HCT116 (cell line): ENCODE measurements around the gene UBXN10. TPM values are rescaled to one million over a fixed set of nuclear protein-coding genes. Genes with fewer than 3 reads are reported as not detected.

Source experiments
- ATAC-seq: fragments of 200-7000 bp; cut with Tn5 transposase; 2 replicates; pipeline ENCODE4 v1.9.1; 2020; ENCODE audit warnings: mild to moderate bottlenecking, moderate library complexity
- Bru-seq: library from RNA; stranded (reverse); fragments of 400-500 nt; gene quantifications from one replicate; lab custom pipeline; 2021; lab: Mats Ljungman, UMichigan
- BruChase-seq, 2 experiments: library from RNA; stranded (reverse); fragments of 400-500 nt; gene quantifications; one replicate each; lab custom pipeline; 2021; lab: Mats Ljungman, UMichigan
- BruUV-seq: library from RNA; stranded (reverse); fragments of 400-500 nt; replicated peaks from 2 replicates; lab custom pipeline; 2021; lab: Mats Ljungman, UMichigan
- CTCF ChIA-PET: fragments of 300-600 bp; sonication (Branson Sonifier 250); formaldehyde crosslinking; loops from one replicate; lab custom pipeline; 2021; ENCODE audit warnings: antibody characterized with exemption; lab: Charles Lee
- POLR2A ChIA-PET: fragments of 300-600, 350-600 bp; sonication (Branson Sonifier 250); formaldehyde crosslinking; loops from one replicate; lab custom pipeline; 2021; ENCODE audit warnings: antibody characterized with exemption; lab: Charles Lee
- RAD21 ChIA-PET, 2 experiments: fragments of 300-600 bp; sonication (Branson Sonifier 250); formaldehyde crosslinking; loops; one replicate each; lab custom pipeline; 2023; ENCODE audit warnings: low total read pairs in 2 of 2; ENCODE audit not compliant: uncharacterized antibody in 2 of 2, unreplicated experiment in 2 of 2, low non-redundant PET in 1 of 2; lab: Charles Lee
- DNase-seq: peaks from one replicate; pipeline ENCODE4 v3.0.0-alpha.2; 2010; ENCODE audit warnings: low read depth, low spot score
- H2AFZ ChIP-seq: fragments of 200-600 bp; shearing (Covaris generic), sonication (generic); 2 replicates; pipeline ENCODE4 v1.6.1; 2017; ENCODE audit warnings: low read depth, mixed run types, mixed read lengths, antibody characterized with exemption, low read length; ENCODE audit not compliant: poor library complexity, severe bottlenecking
- H3K27ac ChIP-seq: 2 replicates; pipeline ENCODE4 v1.5.1; 2012; ENCODE audit warnings: low read depth, low read length
- H3K27me3 ChIP-seq: fragments of 200-600 bp; sonication (generic); 2 replicates; pipeline ENCODE4 v1.6.1; 2016; ENCODE audit warnings: mixed run types, low read length, mixed read lengths; ENCODE audit not compliant: insufficient read depth
- H3K36me3 ChIP-seq, 2 experiments: fragments of 200-500 bp in 1 of 2; fragments of 200-600 bp in 1 of 2; sonication (Bioruptor generic) in 1 of 2; sonication (generic) in 1 of 2; 2 replicates each; pipeline versions ENCODE4 v1.5.1 to v1.6.1; 2014 to 2016; ENCODE audit warnings: low read length in 2 of 2, inconsistent platforms in 1 of 2, mixed read lengths in 1 of 2, mixed run types in 1 of 2; ENCODE audit not compliant: insufficient read depth in 2 of 2, control insufficient read depth in 1 of 2
- H3K4me1 ChIP-seq, 2 experiments: fragments of 200-600 bp in 1 of 2; sonication (generic) in 1 of 2; 2 replicates each; pipeline versions ENCODE4 v1.5.1 to v1.6.1; 2012 to 2017; ENCODE audit warnings: low read length in 2 of 2, inconsistent platforms in 1 of 2, mild to moderate bottlenecking in 1 of 2, mixed read lengths in 1 of 2, mixed run types in 1 of 2, moderate library complexity in 1 of 2; ENCODE audit not compliant: insufficient read depth in 2 of 2, control insufficient read depth in 1 of 2
- H3K4me2 ChIP-seq: fragments of 200-600 bp; sonication (generic); 2 replicates; pipeline ENCODE4 v1.6.1; 2017; ENCODE audit warnings: mixed run types, low read length, mixed read lengths
- H3K4me3 ChIP-seq, 2 experiments: fragments of 200-600 bp in 1 of 2; sonication (generic) in 1 of 2; replicated peaks in 1 of 2; 2 replicates each; pipeline ENCODE4 v1.5.1; 2011 to 2016; ENCODE audit warnings: low read length in 2 of 2, control low read depth in 1 of 2, low read depth in 1 of 2, mild to moderate bottlenecking in 1 of 2, mixed read lengths in 1 of 2, mixed run types in 1 of 2
- H3K79me2 ChIP-seq: fragments of 200-600 bp; sonication (generic); 2 replicates; pipeline ENCODE4 v1.6.1; 2017; ENCODE audit warnings: mild to moderate bottlenecking, mixed run types, low read length, moderate library complexity, mixed read lengths; ENCODE audit not compliant: insufficient read depth
- H3K9ac ChIP-seq: fragments of 200-600 bp; sonication (generic); 2 replicates; pipeline ENCODE4 v1.6.1; 2016; ENCODE audit warnings: low read length, mixed read lengths
- H3K9me2 ChIP-seq: fragments of 200-600 bp; sonication (generic), shearing (Covaris generic); 2 replicates; pipeline ENCODE4 v1.6.1; 2017; ENCODE audit warnings: mixed run types, mild to moderate bottlenecking, moderate library complexity; ENCODE audit not compliant: insufficient read depth
- H3K9me3 ChIP-seq, 2 experiments: fragments of 200-500 bp in 1 of 2; fragments of 200-600 bp in 1 of 2; sonication (Bioruptor generic) in 1 of 2; sonication (generic) in 1 of 2; 2 replicates each; pipeline ENCODE4 v1.6.1; 2014 to 2017; ENCODE audit warnings: low read length in 2 of 2, mixed read lengths in 2 of 2, inconsistent platforms in 1 of 2, low read depth in 1 of 2, mild to moderate bottlenecking in 1 of 2, mixed run types in 1 of 2, moderate library complexity in 1 of 2; ENCODE audit not compliant: control insufficient read depth in 1 of 2, insufficient read depth in 1 of 2
- H4K20me1 ChIP-seq: fragments of 200-600 bp; sonication (generic), shearing (Covaris generic); 2 replicates; pipeline ENCODE4 v1.6.1; 2017; ENCODE audit warnings: mixed run types, mild to moderate bottlenecking, moderate library complexity; ENCODE audit not compliant: insufficient read depth
- CEBPB ChIP-seq: IDR thresholded peaks from 2 replicates; pipeline ENCODE4 v1.6.1; 2012; ENCODE audit warnings: low read depth
- CTCF ChIP-seq, 3 experiments: fragments of 200-600 bp in 1 of 3; sonication (generic) in 1 of 3; IDR thresholded peaks in 2 of 3; conservative IDR thresholded peaks in 1 of 3; 2 replicates each; pipeline ENCODE4 v1.5.1; 2012 to 2017; ENCODE audit warnings: low read depth in 2 of 3, low read length in 2 of 3, antibody characterized with exemption in 1 of 3, borderline replicate concordance in 1 of 3, control low read depth in 1 of 3, mild to moderate bottlenecking in 1 of 3, mixed read lengths in 1 of 3, mixed run types in 1 of 3, moderate library complexity in 1 of 3; ENCODE audit not compliant: insufficient read depth in 1 of 3
- ELF1 ChIP-seq: IDR thresholded peaks from 2 replicates; pipeline ENCODE4 v1.6.1; 2012; ENCODE audit warnings: low read depth, borderline replicate concordance
- EZH2 ChIP-seq: fragments of 200-600 bp; sonication (generic); IDR thresholded peaks from 2 replicates; pipeline ENCODE4 v1.6.1; 2017; ENCODE audit warnings: antibody characterized with exemption, mixed run types
- EZH2phosphoT487 ChIP-seq: fragments of 200-600 bp; IDR thresholded peaks from 2 replicates; pipeline ENCODE4 v1.6.1; 2018; ENCODE audit warnings: antibody characterized with exemption, borderline replicate concordance
- FOSL1 ChIP-seq: IDR thresholded peaks from 2 replicates; pipeline ENCODE4 v1.6.1; 2012; ENCODE audit warnings: low read depth
- JUND ChIP-seq: IDR thresholded peaks from 2 replicates; pipeline ENCODE4 v1.6.1; 2012
- POLR2A ChIP-seq: IDR thresholded peaks from 2 replicates; pipeline ENCODE4 v1.7.0; 2011; ENCODE audit warnings: borderline replicate concordance; ENCODE audit not compliant: insufficient read depth, insufficient read length; ENCODE audit errors: extremely low read depth
- POLR2AphosphoS5 ChIP-seq: IDR thresholded peaks from 2 replicates; pipeline ENCODE4 v1.6.1; 2011; ENCODE audit warnings: mild to moderate bottlenecking, low read depth, low read length, moderate library complexity
- RAD21 ChIP-seq: IDR thresholded peaks from 2 replicates; pipeline ENCODE4 v1.6.1; 2012; ENCODE audit warnings: low read depth, mild to moderate bottlenecking
- REST ChIP-seq: IDR thresholded peaks from 2 replicates; pipeline ENCODE4 v1.6.1; 2012; ENCODE audit warnings: low read depth
- SIN3A ChIP-seq: IDR thresholded peaks from 2 replicates; pipeline ENCODE4 v1.6.1; 2012; ENCODE audit warnings: low read depth
- SP1 ChIP-seq: IDR thresholded peaks from 2 replicates; pipeline ENCODE4 v1.6.1; 2012; ENCODE audit warnings: low read depth
- SRF ChIP-seq: IDR thresholded peaks from 2 replicates; pipeline ENCODE4 v1.6.1; 2012; ENCODE audit warnings: low read depth
- TCF7L2 ChIP-seq: IDR thresholded peaks from 2 replicates; pipeline ENCODE4 v1.7.0; 2011; ENCODE audit warnings: borderline replicate concordance, inconsistent platforms; ENCODE audit not compliant: insufficient read depth, insufficient read length; ENCODE audit errors: extremely low read depth
- YY1 ChIP-seq: IDR thresholded peaks from 2 replicates; pipeline ENCODE4 v1.6.1; 2011; ENCODE audit warnings: low read length, low read depth, moderate library complexity, mild to moderate bottlenecking; ENCODE audit not compliant: insufficient replicate concordance; ENCODE audit errors: extremely low read depth
- ZBTB33 ChIP-seq: IDR thresholded peaks from 2 replicates; pipeline ENCODE4 v1.6.1; 2011; ENCODE audit warnings: mild to moderate bottlenecking, low read length, moderate library complexity; ENCODE audit not compliant: insufficient replicate concordance; ENCODE audit errors: extremely low read depth
- ZFX ChIP-seq: fragments of 450-650 bp; IDR thresholded peaks from 2 replicates; pipeline ENCODE4 v1.6.1; 2017
- ZNF274 ChIP-seq: fragments of 200-500 bp; sonication (Bioruptor generic); IDR thresholded peaks from 2 replicates; pipeline ENCODE4 v1.6.1; 2014; ENCODE audit warnings: mild to moderate bottlenecking, low read depth, low read length, inconsistent platforms
- intact Hi-C: fragments of 100-400 bp; cut with micrococcal nuclease; formaldehyde crosslinking; loops from 2 replicates; pipeline ENCODE4 v1.10.0; 2022
- long read RNA-seq: library from polyadenylated mRNA; unstranded; transcript quantifications from one replicate; pipeline ENCODE4 v2.0.0, GENCODE V29; 2021; ENCODE audit not compliant: unreplicated experiment
- polyA plus RNA-seq: library from polyadenylated mRNA; unstranded; fragments of >200 nt; gene quantifications from 2 replicates; pipeline ENCODE4 v1.2.1, GENCODE V29; 2012; ENCODE audit warnings: missing spikeins
- total RNA-seq: library from RNA; stranded (reverse); gene quantifications from one replicate; pipeline ENCODE4 v1.2.1, GENCODE V29; 2021; ENCODE audit not compliant: unreplicated experiment

Gene UBXN10
- total RNA-seq (not detected), Bru-seq, nascent RNA (not detected), BruChase-seq, experiment 1, labeled RNA remaining after a 6-hour chase (not detected), BruChase-seq, experiment 2, labeled RNA remaining after a 2-hour chase (percentile 11 among the genes with signal in this experiment)
- polyA plus RNA-seq: not detected in 2 replicates
- long read RNA-seq: 0 reads

GRCh38 chr1:20185834-20186782 lies at the start of gene UBXN10, which contains the start of gene PLA2G2C:
Gene UBXN10, plus strand, starts transcription at chr1:20186096. Its CDS starts 4,466 bp downstream, at chr1:20190562.
Gene PLA2G2C, minus strand, starts transcription at chr1:20186518. Its CDS starts 9,155 bp downstream, at chr1:20177363.
- CTCF ChIA-PET: no interaction called here
- ATAC-seq: no peak
- no peaks in the 10 kb centered on the region for H4K20me1 ChIP-seq
- TF ChIP-seq ZFX: no peak
- no peak for TF ChIP-seq TCF7L2
- no peak for TF ChIP-seq SIN3A
- TF ChIP-seq ZBTB33: no peak
- no peak for TF ChIP-seq EZH2phosphoT487
- no peak for TF ChIP-seq RAD21
- no peak for TF ChIP-seq YY1
- no peak for TF ChIP-seq EZH2
- TF ChIP-seq POLR2A: no peak
- TF ChIP-seq FOSL1: no peak
- TF ChIP-seq POLR2AphosphoS5: no peak
- no peak for TF ChIP-seq CEBPB
- TF ChIP-seq ELF1: no peak
- TF ChIP-seq REST: no peak
- TF ChIP-seq ZNF274: no peak
- TF ChIP-seq CTCF (IDR thresholded peaks at IDR 0.05 in 2 of 3, conservative IDR thresholded peaks at IDR 0.05 in 1 of 3; ENCODE audit: borderline replicate concordance in 1 of 3, insufficient read depth in 1 of 3, low read depth in 2 of 3, low read length in 2 of 3): no peak
- no peak for TF ChIP-seq SP1
- TF ChIP-seq JUND: no peak
- TF ChIP-seq SRF: no peak
- H3K9me2 ChIP-seq: no peaks in the 10 kb centered on the region
- BruUV-seq: no TSS peak
- POLR2A ChIA-PET: no interaction called here
- DNase-seq: no peak
- RAD21 ChIA-PET: no interaction called here
- H3K4me1 ChIP-seq: no peaks in the 10 kb centered on the region
- H3K9me3 ChIP-seq: no peaks in the 10 kb centered on the region
- H3K79me2 ChIP-seq: no peaks in the 10 kb centered on the region
- H3K9ac ChIP-seq: no peak within 1 kb of the TSS
- H3K36me3 ChIP-seq: no peaks in the 10 kb centered on the region
- intact Hi-C loops: no loop called here
- peaks cover 14% of the 10 kb centered on the region; the same call in 1 of the 2 replicates for H3K27me3 ChIP-seq
- H2AFZ ChIP-seq: no peak within 1 kb of the TSS
- H3K4me3 ChIP-seq: no peak within 1 kb of the TSS
- no peak within 1 kb of the TSS for H3K27ac ChIP-seq
- H3K4me2 ChIP-seq: no peak within 1 kb of the TSS
